HUES6 (cell line): ENCODE results near the gene BNIP2.
"Not testable (repeated sequence)": the region's sequence is repeated elsewhere in the genome, so short reads cannot be mapped to it uniquely, and the experiment has no call there.

Experiments
- H3K27ac ChIP-seq: 2 replicates; pipeline ENCODE4 v1.7.0; 2013; ENCODE audit warnings: low read depth, mild to moderate bottlenecking, low read length, inconsistent platforms
- H3K27me3 ChIP-seq: 2 replicates; pipeline ENCODE4 v1.6.1; 2013; ENCODE audit warnings: low read length; ENCODE audit not compliant: control insufficient read depth, insufficient read depth
- H3K36me3 ChIP-seq: 2 replicates; pipeline ENCODE4 v1.6.1; 2013; ENCODE audit warnings: low read length; ENCODE audit not compliant: control insufficient read depth, insufficient read depth
- H3K4me1 ChIP-seq: 2 replicates; pipeline ENCODE4 v1.6.1; 2013; ENCODE audit warnings: low read length; ENCODE audit not compliant: control insufficient read depth, insufficient read depth
- H3K4me3 ChIP-seq: 2 replicates; pipeline ENCODE4 v1.5.1; 2013; ENCODE audit warnings: low read depth, low read length
- H3K9ac ChIP-seq: one replicate; pipeline ENCODE4 v1.6.1; 2013; ENCODE audit warnings: mild to moderate bottlenecking, low read length
- H3K9me3 ChIP-seq: 2 replicates; pipeline ENCODE4 v1.6.1; 2013; ENCODE audit warnings: low read depth, low read length; ENCODE audit not compliant: control insufficient read depth, insufficient read depth

BNIP2 gene

DNA sequence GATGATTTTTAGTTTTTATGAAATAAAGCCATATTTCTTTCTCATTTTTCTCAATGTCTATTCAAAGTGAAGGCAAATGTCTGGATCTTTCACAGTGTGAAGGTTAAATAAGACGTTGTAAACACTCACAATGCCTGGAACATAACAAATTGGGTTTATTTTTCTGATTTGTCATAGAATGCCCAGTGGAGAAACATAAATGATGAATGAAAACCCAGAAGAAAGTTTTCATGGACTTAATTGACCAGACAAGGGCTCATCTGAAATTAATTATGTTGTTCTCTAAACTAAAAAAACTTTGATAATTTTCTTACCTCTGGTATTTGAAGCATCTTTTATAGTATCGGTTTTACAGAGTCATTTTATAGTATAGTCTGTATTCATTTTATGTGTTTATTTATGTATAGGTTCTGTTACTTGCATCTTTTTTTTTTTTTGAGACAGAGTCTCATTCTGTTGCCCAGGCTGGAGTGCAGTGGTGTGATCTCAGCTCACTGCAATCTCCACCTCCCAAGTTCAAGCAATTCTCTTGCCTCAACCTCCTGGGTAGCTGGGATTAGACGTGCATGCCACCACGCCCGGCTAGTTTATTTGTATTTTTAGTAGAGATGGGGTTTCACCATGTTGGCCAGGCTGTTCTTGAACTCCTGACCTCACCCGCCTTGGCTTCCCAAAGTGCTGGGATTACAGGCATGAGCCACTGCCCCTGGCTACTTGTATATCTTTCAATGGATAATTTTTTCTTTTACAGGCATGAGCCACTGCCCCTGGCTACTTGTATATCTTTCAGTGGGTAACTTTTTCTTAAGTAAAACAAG, 15.1 kb upstream of the BNIP2 start:
- H3K4me1 ChIP-seq: no peaks in the 10 kb centered on the region; the same call in 1 of the 2 replicates
- H3K36me3 ChIP-seq: no peaks in the 10 kb centered on the region
- no peaks in the 10 kb centered on the region for H3K27me3 ChIP-seq
- H3K9me3 ChIP-seq: no peaks in the 10 kb centered on the region
- H3K9ac ChIP-seq: no peak overlapping the region
- no peak overlapping the region for H3K27ac ChIP-seq
- no peak overlapping the region for H3K4me3 ChIP-seq

DNA sequence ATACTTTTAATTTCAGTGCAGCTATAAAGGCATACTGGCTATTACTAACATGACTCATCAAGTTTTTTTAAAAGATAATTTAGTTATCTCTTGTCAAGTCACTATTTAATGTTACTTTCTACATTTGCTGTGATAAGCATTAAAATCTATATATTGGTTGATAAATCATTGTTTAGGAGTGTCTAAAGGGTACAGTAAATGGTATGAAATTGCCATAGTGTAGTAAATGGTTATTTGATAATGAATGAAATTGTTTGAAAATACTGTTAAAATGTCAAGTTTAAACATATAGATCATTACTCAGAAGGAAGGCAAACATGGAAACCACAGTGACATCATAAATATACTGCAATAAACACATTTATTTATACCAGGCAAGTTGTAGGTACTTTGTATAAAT, 13.2 kb upstream of the BNIP2 start:
- Histone ChIP-seq H3K9ac (no peak overlapping the region), H3K4me1 (no peaks in the 10 kb centered on the region; the same call in 1 of the 2 replicates), H3K36me3 (no peaks in the 10 kb centered on the region), H3K27me3 (no peaks in the 10 kb centered on the region), H3K9me3 (no peaks in the 10 kb centered on the region), H3K27ac (no peak overlapping the region), H3K4me3 (no peak overlapping the region)

DNA sequence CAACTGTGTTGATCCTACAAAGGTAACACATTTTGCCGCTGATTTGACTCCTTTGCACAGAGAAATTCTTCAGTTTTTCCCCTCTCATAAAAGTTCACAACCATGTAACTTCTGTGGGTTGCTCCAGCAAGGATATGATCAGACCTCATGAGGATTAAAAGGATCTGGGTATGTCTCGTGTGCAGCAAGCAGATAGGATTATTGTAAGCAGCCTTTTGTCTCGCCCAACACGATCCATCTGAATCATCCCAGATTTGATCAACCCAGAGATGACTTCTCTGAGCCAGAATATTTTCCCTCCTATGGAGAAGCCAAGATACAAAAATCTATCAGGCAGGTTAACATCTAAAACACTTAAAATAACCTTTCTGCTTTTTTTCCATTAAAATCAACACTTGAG, 12.8 kb upstream of the BNIP2 start:
- no peak overlapping the region for H3K9ac ChIP-seq
- H3K27ac ChIP-seq: no peak overlapping the region
- no peaks in the 10 kb centered on the region for H3K27me3 ChIP-seq
- H3K36me3 ChIP-seq: no peaks in the 10 kb centered on the region
- no peak overlapping the region for H3K4me3 ChIP-seq
- no peaks in the 10 kb centered on the region; the same call in 1 of the 2 replicates for H3K4me1 ChIP-seq
- no peaks in the 10 kb centered on the region for H3K9me3 ChIP-seq

DNA sequence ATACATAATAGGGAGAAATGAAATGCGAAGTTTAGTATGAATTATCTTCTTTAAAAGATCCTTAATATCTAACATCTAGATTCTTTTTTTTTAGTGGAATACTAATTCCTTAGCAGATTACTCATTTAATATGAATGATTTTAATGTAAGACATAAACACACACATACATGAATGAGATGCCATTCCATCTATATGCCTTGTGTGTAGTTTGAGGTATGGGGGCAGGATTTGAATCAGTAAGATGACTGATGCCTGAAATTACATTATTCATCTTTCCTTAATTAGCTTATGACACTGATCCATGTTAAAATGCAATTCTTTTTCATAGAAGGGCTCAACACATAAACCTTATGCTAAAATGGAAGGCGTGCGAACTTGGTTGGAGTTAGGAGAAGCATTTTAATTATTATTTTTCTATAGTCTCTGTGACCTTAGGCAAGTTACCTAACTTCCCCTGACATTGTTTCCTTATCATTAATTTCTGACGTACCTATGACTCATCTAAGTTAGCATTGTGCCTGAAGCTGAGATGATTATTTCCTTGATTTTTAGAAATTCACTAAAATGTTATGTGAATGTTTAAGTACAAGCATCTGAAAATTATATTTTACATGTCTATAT, 10.8 kb upstream of the BNIP2 start:
- no peaks in the 10 kb centered on the region for H3K36me3 ChIP-seq
- no peaks in the 10 kb centered on the region; the same call in 1 of the 2 replicates for H3K4me1 ChIP-seq
- H3K4me3 ChIP-seq: no peak overlapping the region
- no peaks in the 10 kb centered on the region for H3K9me3 ChIP-seq
- H3K9ac ChIP-seq: no peak overlapping the region
- no peak overlapping the region for H3K27ac ChIP-seq
- H3K27me3 ChIP-seq: peaks cover 4% of the 10 kb centered on the region; the same call in 1 of the 2 replicates

DNA sequence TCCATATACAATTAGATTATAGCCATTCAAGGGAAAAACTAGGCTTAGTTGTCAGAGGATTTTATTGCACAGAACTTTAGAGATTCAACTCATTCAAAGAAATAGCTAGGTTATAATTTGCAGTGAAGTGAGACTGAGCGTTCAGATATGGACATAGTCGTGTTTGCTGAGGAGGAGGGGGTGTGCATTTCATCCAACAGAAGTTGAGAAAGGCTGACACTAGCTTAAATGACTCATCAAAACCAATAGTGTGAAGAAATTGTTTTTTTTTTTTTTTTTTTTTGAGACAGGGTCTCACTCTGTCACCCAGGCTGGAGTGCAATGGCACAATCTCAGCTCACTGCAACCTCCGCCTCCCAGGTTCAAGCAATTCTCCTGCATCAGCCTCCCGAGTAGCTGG, 8.9 kb upstream of the BNIP2 start:
- not testable (repeated sequence) for H3K9ac ChIP-seq, H3K9me3 ChIP-seq, H3K36me3 ChIP-seq, H3K4me1 ChIP-seq, H3K4me3 ChIP-seq, H3K27ac ChIP-seq
- peaks cover 16% of the 10 kb centered on the region; the same call in 1 of the 2 replicates for H3K27me3 ChIP-seq

DNA sequence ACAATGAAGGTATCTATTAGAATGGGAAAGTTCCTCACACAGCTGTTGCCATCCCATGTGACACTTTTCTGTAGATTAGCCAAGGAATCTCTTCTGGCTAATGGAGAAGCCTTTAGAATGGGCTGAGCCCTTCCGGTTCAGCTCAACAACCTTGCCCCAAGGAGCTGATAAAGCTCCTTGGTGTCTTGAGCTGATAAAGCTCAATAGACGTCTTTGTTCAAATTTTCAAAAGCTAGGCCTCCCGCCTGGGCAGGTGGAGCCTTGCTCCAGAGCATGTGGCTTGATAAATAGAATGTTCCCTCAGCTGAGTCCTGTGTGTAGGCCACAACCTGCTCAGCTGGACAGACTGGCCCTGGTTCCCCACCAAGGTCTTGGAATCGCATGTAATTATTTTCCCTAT, 7.2 kb upstream of the BNIP2 start:
- H3K27ac ChIP-seq: no peak overlapping the region
- no peaks in the 10 kb centered on the region for H3K4me1 ChIP-seq
- no peak overlapping the region for H3K9ac ChIP-seq
- no peaks in the 10 kb centered on the region for H3K36me3 ChIP-seq
- no peak overlapping the region for H3K4me3 ChIP-seq
- peaks cover 28% of the 10 kb centered on the region for H3K27me3 ChIP-seq
- H3K9me3 ChIP-seq: no peaks in the 10 kb centered on the region

DNA sequence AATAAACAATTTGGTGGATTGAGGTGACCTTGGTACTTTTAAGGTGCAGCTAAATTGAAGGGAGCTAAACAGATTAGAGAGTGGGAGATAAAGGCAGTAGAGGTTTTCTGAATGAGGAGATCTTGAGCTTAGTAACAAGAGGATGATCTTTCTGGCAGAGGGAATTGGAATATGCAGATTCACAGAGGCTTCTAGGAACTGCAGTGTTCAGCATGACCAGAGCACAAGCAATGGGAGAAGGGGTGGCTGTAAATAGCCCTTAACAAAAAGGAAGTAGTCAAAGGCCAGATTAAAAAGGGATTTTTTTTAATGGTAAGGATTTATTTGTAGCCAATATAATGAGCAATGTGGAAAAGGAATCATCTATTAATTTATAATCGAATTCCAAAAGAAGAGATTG, 5.7 kb upstream of the BNIP2 start:
- no peak overlapping the region for H3K27ac ChIP-seq
- H3K9ac ChIP-seq: no peak overlapping the region
- no peaks in the 10 kb centered on the region for H3K36me3 ChIP-seq
- H3K27me3 ChIP-seq: peaks cover 42% of the 10 kb centered on the region
- no peaks in the 10 kb centered on the region for H3K4me1 ChIP-seq
- no peaks in the 10 kb centered on the region for H3K9me3 ChIP-seq
- H3K4me3 ChIP-seq: no peak overlapping the region

DNA sequence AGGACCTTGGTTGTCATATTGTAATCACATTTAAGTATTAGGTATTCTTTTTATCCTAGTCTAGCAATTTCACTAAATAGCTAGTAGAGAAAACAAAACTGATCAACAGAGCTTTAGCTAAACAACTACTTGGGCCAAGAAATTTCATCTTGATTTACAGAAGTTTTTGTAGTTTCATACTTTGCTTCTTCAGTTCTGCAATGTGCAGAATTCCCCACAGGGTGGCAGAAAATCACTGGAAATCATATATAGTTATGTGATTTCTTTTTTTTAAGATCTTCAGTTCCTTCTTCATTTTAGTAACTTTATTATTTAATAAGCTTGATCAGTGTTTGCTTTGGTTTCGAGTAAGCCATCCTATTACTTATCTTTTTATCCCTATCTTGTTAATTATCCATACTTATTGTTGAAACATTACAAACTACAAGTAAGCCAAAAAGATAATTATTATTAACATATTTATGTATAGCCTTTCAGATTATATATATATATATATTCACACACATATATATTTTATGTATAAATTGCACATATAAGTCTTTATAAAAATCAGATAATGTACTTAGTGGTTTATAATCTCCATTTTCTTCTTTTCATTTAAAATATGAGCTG, 2.2 kb upstream of the BNIP2 start:
- no peak overlapping the region for H3K27ac ChIP-seq

DNA sequence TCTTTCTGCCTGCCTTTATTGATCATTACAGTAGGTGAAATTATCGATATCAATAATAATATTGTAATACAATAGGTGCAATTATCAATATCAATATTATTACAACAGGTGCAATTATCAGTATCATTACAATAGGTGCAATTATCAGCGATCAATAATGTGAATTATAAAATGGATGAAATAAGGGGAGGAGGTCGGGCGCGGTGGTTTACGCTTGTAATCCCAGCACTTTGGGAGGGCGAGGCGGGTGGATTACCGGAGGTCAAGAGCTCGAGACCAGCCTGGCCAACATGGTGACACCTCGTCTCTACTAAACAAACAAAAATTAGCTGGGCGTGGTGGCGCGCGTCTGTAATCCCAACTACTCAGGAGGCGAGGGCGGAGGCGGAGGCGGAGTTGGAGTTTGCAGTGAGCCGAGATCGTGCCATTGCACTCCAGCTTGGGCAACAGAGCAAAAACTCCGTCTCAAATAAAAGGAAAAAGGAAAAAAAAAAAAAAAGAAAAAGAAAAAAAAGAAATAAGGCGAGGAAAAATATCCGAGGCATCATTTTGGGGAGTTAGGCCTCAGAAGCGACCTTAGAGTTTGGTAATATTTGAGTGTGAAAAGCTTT, 611 bp upstream of the BNIP2 start:
- peaks cover 16% of the 10 kb centered on the region for H3K36me3 ChIP-seq
- H3K9ac ChIP-seq: peak overlapping the region; percentile 43

More for the DNA sequence above, 2.2 kb upstream of the BNIP2 start:
- H3K27me3 ChIP-seq: peaks cover 42% of the 10 kb centered on the region
- H3K9me3 ChIP-seq: no peaks in the 10 kb centered on the region
- H3K36me3 ChIP-seq: peaks cover 4% of the 10 kb centered on the region; the same call in 1 of the 2 replicates
- no peak overlapping the region for H3K9ac ChIP-seq
- H3K4me1 ChIP-seq: peaks cover 5% of the 10 kb centered on the region; the same call in 1 of the 2 replicates
- no peak overlapping the region for H3K4me3 ChIP-seq

DNA sequence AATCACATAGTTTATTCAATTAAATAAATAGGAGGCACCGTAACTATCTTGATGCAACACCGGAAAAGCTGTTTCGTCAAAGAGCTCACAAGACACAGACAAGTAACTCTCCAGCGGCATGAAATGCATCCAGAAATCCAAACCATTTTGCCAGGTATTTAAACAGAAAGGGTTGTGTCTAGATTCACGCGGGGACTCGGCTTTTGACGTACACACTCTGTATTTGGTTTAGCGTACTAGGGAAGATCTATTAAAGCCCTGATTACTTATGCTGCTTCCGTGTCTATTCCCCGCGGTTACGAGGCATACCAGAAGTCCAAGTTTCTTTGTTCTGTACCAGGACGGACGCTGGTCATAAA, 718 bp downstream of the BNIP2 start:
- Histone ChIP-seq H3K27ac (peak overlapping the region; percentile 95; the same call in 1 of the 2 replicates), H3K4me3 (peak overlapping the region; percentile 99), H3K4me1 (peaks cover 5% of the 10 kb centered on the region; the same call in 1 of the 2 replicates), H3K9ac (peak overlapping the region; percentile 98), H3K27me3 (peaks cover 30% of the 10 kb centered on the region), H3K9me3 (no peaks in the 10 kb centered on the region), H3K36me3 (peaks cover 16% of the 10 kb centered on the region)

More for the DNA sequence above, 611 bp upstream of the BNIP2 start:
- Histone ChIP-seq H3K4me1 (peaks cover 5% of the 10 kb centered on the region; the same call in 1 of the 2 replicates), H3K9me3 (no peaks in the 10 kb centered on the region), H3K4me3 (peak overlapping the region; percentile 99), H3K27me3 (peaks cover 36% of the 10 kb centered on the region), H3K27ac (no peak overlapping the region)
